Measurements from ENCODE around the gene TTF2.

Gene TTF2

GRCh38 chr1:117121589-117122329, 61.6 kb downstream of the TTF2 start, which contains the start of gene TRIM45:
Gene TRIM45 (minus strand): TSS chr1:117121749. CDS start chr1:117121201, 548 bp downstream.
- DNase-seq (ENCODE audit: low read depth, low spot score): peak; percentile 99

GRCh38 chr1:117122330-117123025, 62.4 kb downstream of the TTF2 start:
- no peak for DNase-seq (ENCODE audit: low read depth, low spot score)

- DNase-seq (ENCODE audit: low read depth, low spot score): no peak
Measured at GRCh38 chr1:117123274-117123673, 63.1 kb downstream of the TTF2 start.

- no peak for DNase-seq (ENCODE audit: low read depth, low spot score)
Measured at GRCh38 chr1:117124661-117125060, 64.5 kb downstream of the TTF2 start.

GRCh38 chr1:117127795-117128194, 67.7 kb downstream of the TTF2 start:
- DNase-seq (ENCODE audit: low read depth, low spot score): no peak

- DNase-seq (ENCODE audit: low read depth, low spot score): peak; percentile 67
Measured at GRCh38 chr1:117128323-117129079, 68.4 kb downstream of the TTF2 start.

- DNase-seq (ENCODE audit: low read depth, low spot score): no peak
Measured at GRCh38 chr1:117130526-117130925, 70.4 kb downstream of the TTF2 start.

GRCh38 chr1:117135329-117135728, 75.2 kb downstream of the TTF2 start:
- DNase-seq (ENCODE audit: low read depth, low spot score): no peak

GRCh38 chr1:117136749-117137148, 76.6 kb downstream of the TTF2 start:
- DNase-seq (ENCODE audit: low read depth, low spot score): no peak

GRCh38 chr1:117137281-117137855, 77.2 kb downstream of the TTF2 start:
- DNase-seq (ENCODE audit: low read depth, low spot score): no peak

- DNase-seq (ENCODE audit: low read depth, low spot score): no peak
Measured at GRCh38 chr1:117138106-117138505, 78.0 kb downstream of the TTF2 start.

GRCh38 chr1:117138561-117138960, 78.4 kb downstream of the TTF2 start:
- DNase-seq (ENCODE audit: low read depth, low spot score): no peak

- no peak for DNase-seq (ENCODE audit: low read depth, low spot score)
Measured at GRCh38 chr1:117142200-117142599, 82.1 kb downstream of the TTF2 start.

- DNase-seq (ENCODE audit: low read depth, low spot score): no peak
Measured at GRCh38 chr1:117143172-117143571, 83.0 kb downstream of the TTF2 start.

- no peak for DNase-seq (ENCODE audit: low read depth, low spot score)
Measured at GRCh38 chr1:117143871-117144270, 83.7 kb downstream of the TTF2 start.

GRCh38 chr1:117146072-117146471, 85.9 kb downstream of the TTF2 start:
- no peak for DNase-seq (ENCODE audit: low read depth, low spot score)

- DNase-seq (ENCODE audit: low read depth, low spot score): peak; percentile 88
Measured at GRCh38 chr1:117146575-117147340, 86.6 kb downstream of the TTF2 start.

- no peak for DNase-seq (ENCODE audit: low read depth, low spot score)
Measured at GRCh38 chr1:117147341-117147831, 87.3 kb downstream of the TTF2 start.

GRCh38 chr1:117147856-117148588, 87.9 kb downstream of the TTF2 start:
- peak; percentile 65 for DNase-seq (ENCODE audit: low read depth, low spot score)

GRCh38 chr1:117150316-117150715, 90.2 kb downstream of the TTF2 start:
- DNase-seq (ENCODE audit: low read depth, low spot score): no peak

Measured in astrocyte of the hippocampus (primary cell).